ENCODE data around the gene ATP5MC2.
"Not testable (repeated sequence)": the region's sequence is repeated elsewhere in the genome, so short reads cannot be mapped to it uniquely, and the experiment has no call there.

ATP5MC2 gene

DNA sequence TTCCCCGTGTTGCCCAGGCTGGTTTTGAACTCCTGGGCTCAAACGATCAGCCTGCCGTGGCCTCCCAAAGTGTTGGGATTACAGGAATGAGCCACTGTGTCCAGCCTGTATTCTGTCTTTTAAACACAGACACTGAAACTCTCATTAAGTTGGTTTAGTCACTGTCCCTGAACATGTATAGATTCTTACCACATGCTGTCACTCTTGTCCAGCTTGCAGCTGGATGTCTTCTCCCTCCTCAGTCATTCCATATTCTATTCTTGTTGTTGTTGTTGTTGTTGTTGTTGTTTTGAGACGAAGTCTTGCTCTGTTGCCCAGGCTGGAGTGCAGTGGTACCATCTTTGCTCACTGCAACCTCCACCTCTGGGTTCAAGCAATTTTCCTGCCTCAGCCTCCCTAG lies 12.3 kb upstream of the ATP5MC2 start:
- no peak for DNase-seq

GRCh38 chr12:53686436-53686835 lies 10.6 kb upstream of the ATP5MC2 start:
- no peak for DNase-seq

GRCh38 chr12:53684654-53685220 lies 8.9 kb upstream of the ATP5MC2 start:
- DNase-seq = no peak

- DNase-seq = no peak
Measured at GRCh38 chr12:53683983-53684382, 8.1 kb upstream of the ATP5MC2 start.

- DNase-seq = no peak
Measured at GRCh38 chr12:53683494-53683893, 7.6 kb upstream of the ATP5MC2 start.

GRCh38 chr12:53680061-53680460 lies 4.2 kb upstream of the ATP5MC2 start:
- not testable (repeated sequence) for DNase-seq

DNA sequence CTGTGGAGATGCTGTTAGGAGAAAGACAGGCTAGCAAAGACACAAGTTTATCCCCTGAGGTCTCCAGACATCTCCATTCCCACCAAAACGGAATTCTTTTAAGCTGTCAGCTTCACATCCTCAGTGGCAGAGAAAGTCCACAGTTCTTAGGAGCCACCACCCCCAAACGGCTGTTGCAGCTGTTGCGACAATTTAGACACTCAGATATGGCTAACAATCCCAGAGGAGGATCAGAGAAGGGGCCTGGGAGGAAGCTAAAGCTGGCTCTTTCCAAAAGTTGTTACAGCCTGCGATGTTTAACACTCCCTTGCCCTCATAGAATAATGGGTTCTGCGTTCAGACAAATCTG lies 1.9 kb upstream of the ATP5MC2 start:
- DNase-seq = no peak

- DNase-seq = no peak
Measured at GRCh38 chr12:53677016-53677799, 1.3 kb upstream of the ATP5MC2 start.

DNA sequence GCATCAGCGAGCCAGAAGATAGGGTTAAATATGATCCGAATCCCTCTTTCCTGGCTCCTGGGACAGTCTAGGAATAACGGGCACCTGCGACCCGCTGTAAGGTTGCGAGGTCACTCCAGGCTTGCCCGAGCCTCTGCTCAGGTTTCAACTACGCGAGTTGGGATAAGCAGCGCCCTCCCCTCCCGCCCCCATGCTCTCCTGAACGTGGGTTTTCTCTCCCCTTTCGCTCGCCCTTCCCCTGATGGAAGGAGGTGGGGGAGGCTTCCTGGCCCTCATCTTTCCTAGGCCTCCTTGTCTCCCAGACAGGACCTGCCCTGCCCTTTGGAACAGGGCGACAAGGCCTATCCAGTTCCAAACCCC lies 753 bp upstream of the ATP5MC2 start:
- no peak for DNase-seq

- no peak for DNase-seq
Measured at GRCh38 chr12:53674977-53675700, 744 bp downstream of the ATP5MC2 start.

- no peak for DNase-seq
Measured at GRCh38 chr12:53670971-53671370, 4.9 kb downstream of the ATP5MC2 start.

DNA sequence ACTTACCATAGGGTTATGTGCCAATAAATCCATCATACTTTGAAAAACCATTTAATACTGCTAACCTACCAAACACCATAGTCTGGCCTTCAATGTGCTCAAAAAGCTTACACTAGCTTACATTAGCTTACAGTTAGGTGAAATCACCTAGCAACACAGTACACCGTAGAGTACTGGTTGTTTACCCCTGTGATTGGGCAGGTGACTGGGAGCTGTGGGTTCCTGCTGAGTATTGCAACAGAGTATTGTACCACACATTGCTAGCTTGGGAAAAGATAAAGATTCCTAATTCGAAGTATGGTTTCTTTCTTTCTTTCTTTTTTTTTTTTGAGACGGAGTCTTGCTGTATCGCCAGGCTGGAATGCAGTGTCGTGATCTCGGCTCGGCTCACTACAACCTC lies 5.6 kb downstream of the ATP5MC2 start:
- peak; percentile 14 for DNase-seq

GRCh38 chr12:53667080-53667479 lies 8.8 kb downstream of the ATP5MC2 start:
- DNase-seq = no peak

DNA sequence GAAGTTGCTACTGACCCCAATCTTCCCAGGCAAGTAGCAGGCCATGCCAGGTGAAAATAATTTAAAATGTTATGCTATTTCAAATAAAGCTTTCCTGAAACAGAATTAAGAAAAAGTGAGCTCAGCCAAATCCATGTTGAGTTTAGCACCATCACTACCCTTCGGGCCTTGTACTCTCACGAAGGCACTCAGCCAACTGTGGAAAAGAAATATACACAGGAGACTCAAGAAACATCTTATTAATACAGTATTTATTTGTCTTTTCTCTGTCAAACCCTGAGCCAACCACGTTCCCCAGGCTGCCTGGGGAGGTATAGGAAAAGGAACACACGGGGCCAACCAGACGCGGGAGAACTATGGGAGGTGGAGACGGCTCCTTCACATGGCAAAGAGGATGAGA lies 10.9 kb downstream of the ATP5MC2 start:
- no peak for DNase-seq

- DNase-seq = no peak
Measured at GRCh38 chr12:53664191-53664590, 11.7 kb downstream of the ATP5MC2 start.

GRCh38 chr12:53660041-53660440 lies 15.8 kb downstream of the ATP5MC2 start:
- no peak for DNase-seq

GRCh38 chr12:53659571-53659981 lies 16.3 kb downstream of the ATP5MC2 start:
- no peak for DNase-seq

DNA sequence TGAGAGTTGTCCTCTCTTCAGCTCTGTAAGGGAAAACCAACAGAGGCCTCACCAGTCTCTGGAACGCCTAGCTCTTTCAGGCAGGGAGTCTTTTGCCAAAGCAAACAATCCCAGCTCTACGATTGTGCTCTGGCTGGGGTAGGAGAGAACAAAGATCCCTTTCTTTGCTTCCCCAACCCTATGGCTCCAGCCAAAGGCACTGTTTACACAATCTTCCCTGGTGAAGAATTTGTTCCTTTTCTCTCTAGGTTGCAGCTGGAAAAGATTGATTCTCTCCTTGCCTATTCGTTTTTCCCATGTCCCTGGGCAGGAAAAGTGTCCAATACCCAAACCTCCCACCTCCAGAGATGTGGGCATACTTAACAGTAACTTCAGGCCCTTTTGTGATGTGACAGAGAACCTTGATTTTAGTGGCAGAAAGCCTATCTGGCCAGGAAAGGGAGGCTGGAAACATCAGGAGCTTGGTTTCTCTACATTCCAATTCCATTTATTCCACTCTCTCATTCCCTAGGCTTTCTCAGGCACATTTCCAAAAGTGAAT lies 16.8 kb downstream of the ATP5MC2 start:
- peak; percentile 81 for DNase-seq

GRCh38 chr12:53657041-53657440 lies 18.8 kb downstream of the ATP5MC2 start:
- no peak for DNase-seq

- no peak for DNase-seq
Measured at GRCh38 chr12:53653595-53653994, 22.3 kb downstream of the ATP5MC2 start.

GRCh38 chr12:53652366-53652765 lies 23.5 kb downstream of the ATP5MC2 start:
- no peak for DNase-seq

- DNase-seq = no peak
Measured at GRCh38 chr12:53651737-53652136, 24.1 kb downstream of the ATP5MC2 start.

DNA sequence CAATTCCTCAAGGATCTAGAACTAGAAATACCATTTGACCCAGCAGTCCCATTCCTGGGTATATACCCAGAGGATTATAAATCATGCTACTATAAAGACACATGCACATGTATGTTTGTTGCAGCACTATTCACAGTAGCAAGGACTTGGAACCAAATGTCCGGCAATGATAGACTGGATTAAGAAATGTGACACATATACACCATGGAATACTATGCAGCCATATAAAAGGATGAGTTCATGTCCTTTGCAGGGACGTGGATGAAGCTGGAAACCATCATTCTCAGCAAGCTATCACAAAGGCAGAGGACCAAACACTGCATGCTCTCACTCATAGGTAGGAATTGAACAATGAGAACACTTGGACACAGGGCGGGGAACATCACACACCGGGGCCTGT lies 29.6 kb downstream of the ATP5MC2 start:
- not testable (repeated sequence) for DNase-seq

DNA sequence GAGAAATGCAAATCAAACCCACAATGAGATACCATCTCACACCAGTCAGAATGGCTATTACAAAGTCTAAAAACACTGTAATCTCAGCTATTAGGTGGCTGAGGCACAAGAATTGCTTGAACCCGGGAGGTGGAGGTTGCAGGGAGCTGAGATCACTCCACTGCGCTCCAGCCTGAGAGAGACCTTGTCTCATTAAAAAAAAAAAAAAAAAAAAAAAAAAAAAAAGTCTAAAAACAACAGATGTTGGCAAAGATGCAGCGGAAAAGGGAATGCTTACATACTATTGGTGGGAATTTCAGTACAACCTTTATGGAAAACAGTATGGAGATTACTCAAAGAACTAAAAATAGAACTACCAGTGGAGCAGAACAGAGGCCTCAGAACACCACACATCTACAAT lies 30.7 kb downstream of the ATP5MC2 start:
- no peak for DNase-seq

Data from NCI-H774 (cell line).